CD14-positive monocyte (primary cell): ENCODE results near the gene SNX33. TPM values are rescaled to one million over a fixed set of nuclear protein-coding genes. Genes with fewer than 3 reads are reported as not detected.
A peak's percentile ranks its signal among the peaks of the same experiment; 100 is the strongest.

Experiments
- DNase-seq, 3 donors: peaks; one replicate each; pipeline ENCODE4 v3.0.0-alpha.2; 2011 to 2022
- H2AFZ ChIP-seq: 2 replicates; pipeline ENCODE4 v1.6.0; 2012; ENCODE audit warnings: mild to moderate bottlenecking, low read depth, low read length, inconsistent platforms; ENCODE audit not compliant: insufficient read depth, poor library complexity, severe bottlenecking
- H3K27ac ChIP-seq, 2 donors: 1 replicate in 1 of 2; 2 replicates in 1 of 2; pipeline ENCODE4 v1.5.1; 2012 to 2013; ENCODE audit warnings: low read length in 2 of 2, control low read depth in 1 of 2, inconsistent platforms in 1 of 2, low read depth in 1 of 2, mild to moderate bottlenecking in 1 of 2
- H3K27me3 ChIP-seq, 2 donors: one replicate each; pipeline versions ENCODE4 v1.6.0 to v1.6.1; 2011 to 2013; ENCODE audit warnings: low read length in 2 of 2; ENCODE audit not compliant: control insufficient read depth in 2 of 2, insufficient read depth in 2 of 2
- H3K36me3 ChIP-seq, 2 donors: replicated peaks in 1 of 2; 1 replicate in 1 of 2; 2 replicates in 1 of 2; pipeline versions ENCODE4 v1.5.1 to v1.6.1; 2012 to 2013; ENCODE audit warnings: low read length in 2 of 2, control low read depth in 1 of 2, inconsistent platforms in 1 of 2, mild to moderate bottlenecking in 1 of 2; ENCODE audit not compliant: insufficient read depth in 2 of 2, control insufficient read depth in 1 of 2
- H3K4me1 ChIP-seq, 2 donors: 1 replicate in 1 of 2; 2 replicates in 1 of 2; pipeline versions ENCODE4 v1.5.1 to v1.6.1; 2012 to 2013; ENCODE audit warnings: low read length in 2 of 2, control low read depth in 1 of 2, inconsistent platforms in 1 of 2, mild to moderate bottlenecking in 1 of 2, moderate library complexity in 1 of 2; ENCODE audit not compliant: insufficient read depth in 2 of 2, control insufficient read depth in 1 of 2
- H3K4me2 ChIP-seq: replicated peaks from 2 replicates; pipeline ENCODE3; 2012; ENCODE audit warnings: low read length, moderate library complexity, mild to moderate bottlenecking; ENCODE audit not compliant: poor library complexity, severe bottlenecking; ENCODE audit errors: extremely low read depth
- H3K4me3 ChIP-seq, 3 experiments: fragments of 200-600 bp in 1 of 3; sonication (generic) in 1 of 3; replicated peaks in 1 of 3; 1 replicate in 2 of 3; 2 replicates in 1 of 3; pipeline ENCODE4 v1.5.1; 2011 to 2013; ENCODE audit warnings: low read length in 3 of 3, mild to moderate bottlenecking in 3 of 3, control low read depth in 2 of 3, low read depth in 2 of 3, inconsistent platforms in 1 of 3, moderate library complexity in 1 of 3
- H3K79me2 ChIP-seq: 2 replicates; pipeline ENCODE4 v1.6.0; 2012; ENCODE audit warnings: mild to moderate bottlenecking, control low read depth, inconsistent platforms, low read length, moderate library complexity; ENCODE audit not compliant: insufficient read depth
- H3K9ac ChIP-seq: 2 replicates; pipeline ENCODE4 v1.6.0; 2017; ENCODE audit warnings: low read length, mild to moderate bottlenecking; ENCODE audit not compliant: insufficient read depth, poor library complexity, severe bottlenecking
- H3K9me3 ChIP-seq, 2 donors: replicated peaks in 1 of 2; 1 replicate in 1 of 2; 2 replicates in 1 of 2; pipeline versions ENCODE4 v1.5.1 to v1.6.1; 2012 to 2013; ENCODE audit warnings: low read length in 2 of 2, control low read depth in 1 of 2; ENCODE audit not compliant: control insufficient read depth in 1 of 2, insufficient read depth in 1 of 2
- H4K20me1 ChIP-seq: 2 replicates; pipeline ENCODE4 v1.6.0; 2012; ENCODE audit warnings: mild to moderate bottlenecking, low read length, control low read depth, moderate library complexity; ENCODE audit not compliant: insufficient read depth
- H3K27ac Mint-ChIP-seq, 7 donors: one replicate each; pipeline ENCODE4 v1.8.0; 2020; ENCODE audit warnings: mild to moderate bottlenecking in 7 of 7, mixed read lengths in 7 of 7, moderate library complexity in 6 of 7, inconsistent platforms in 2 of 7
- H3K27me3 Mint-ChIP-seq, 3 donors: one replicate each; pipeline ENCODE4 v1.8.0; 2021 to 2022; ENCODE audit warnings: low read depth in 3 of 3, mild to moderate bottlenecking in 3 of 3, mixed read lengths in 3 of 3, moderate library complexity in 3 of 3, inconsistent platforms in 1 of 3
- H3K36me3 Mint-ChIP-seq, 2 donors: one replicate each; pipeline ENCODE4 v1.8.0; 2020; ENCODE audit warnings: mixed read lengths in 2 of 2, inconsistent platforms in 1 of 2, mild to moderate bottlenecking in 1 of 2
- H3K4me1 Mint-ChIP-seq: one replicate; pipeline ENCODE4 v1.8.0; 2020; ENCODE audit warnings: mild to moderate bottlenecking, mixed read lengths
- H3K4me3 Mint-ChIP-seq, 2 donors: one replicate each; pipeline ENCODE4 v1.8.0; 2020; ENCODE audit warnings: mild to moderate bottlenecking in 2 of 2, mixed read lengths in 2 of 2, moderate library complexity in 1 of 2
- H3K9me3 Mint-ChIP-seq, 7 donors: one replicate each; pipeline ENCODE4 v1.8.0; 2020 to 2022; ENCODE audit warnings: mixed read lengths in 7 of 7, mild to moderate bottlenecking in 6 of 7, moderate library complexity in 6 of 7, inconsistent platforms in 2 of 7
- CTCF ChIP-seq: fragments of 200-600 bp; IDR thresholded peaks from one replicate; pipeline ENCODE4 v1.8.0; 2022; ENCODE audit warnings: antibody characterized with exemption, mild to moderate bottlenecking
- WGBS: methylation state at CpG from one replicate; pipeline ENCODE4 v1.1.5; 2013; ENCODE audit warnings: missing lambda C conversion rate; ENCODE audit not compliant: insufficient coverage; 5-methylcytosine and 5-hydroxymethylcytosine counted together
- intact Hi-C, 2 donors: fragments of 100-400 bp; cut with micrococcal nuclease; formaldehyde crosslinking; loops; one replicate each; pipeline versions ENCODE4 v1.15.0 to v1.15.1; 2023
- polyA plus RNA-seq, 3 donors: library from polyadenylated mRNA; depleted of rRNA in 1 of 3; unstranded in 2 of 3; stranded (reverse) in 1 of 3; fragments of 300-500 nt in 2 of 3; fragments of >200 nt in 1 of 3; fragmentation: Illumina TruSeq in 2 of 3; gene quantifications; 1 replicate in 2 of 3; 2 replicates in 1 of 3; pipeline ENCODE4 v1.2.3, GENCODE V29; 2012 to 2021

The SNX33 gene
- polyA plus RNA-seq, 3 donors: 2.4 to 4.8 (median 2.4) TPM

GRCh38 chr15:75639191-75639708 is 8.5 kb upstream of the SNX33 start:
- peaks cover 7 to 8% of the 10 kb centered on the region in 2 donors for H3K36me3 Mint-ChIP-seq
- peaks cover 2% of the 10 kb centered on the region in 3 donors for H3K27me3 Mint-ChIP-seq
- peaks cover 27% of the 10 kb centered on the region for H4K20me1 ChIP-seq
- no peak for TF ChIP-seq CTCF
- H3K4me2 ChIP-seq: peak overlapping the region; percentile 88
- no peaks in the 10 kb centered on the region for H3K27me3 ChIP-seq
- intact Hi-C loops: no loop called here
- peaks cover 30 to 38% of the 10 kb centered on the region in 2 donors for H3K4me1 ChIP-seq
- peaks cover 0 to 7% of the 10 kb centered on the region in 2 donors for H3K36me3 ChIP-seq
- H3K79me2 ChIP-seq: peaks cover 39% of the 10 kb centered on the region
- peak overlapping the region; percentile 77 to 83 (median 80) for H3K4me3 ChIP-seq
- peak overlapping the region; percentile 89 to 97 for H3K27ac ChIP-seq
- peaks cover 34% of the 10 kb centered on the region for H3K4me1 Mint-ChIP-seq
- H3K9me3 ChIP-seq: no peaks in the 10 kb centered on the region
- H2AFZ ChIP-seq: peak overlapping the region; percentile 88
- DNase-seq: peak in 2 of 3 donors; percentile 44 to 73
- WGBS: under 1% methylated on average over 16 of the region's 16 CpGs
- H3K9ac ChIP-seq: peak overlapping the region; percentile 91
- H3K9me3 Mint-ChIP-seq: no peaks in the 10 kb centered on the region
- H3K4me3 Mint-ChIP-seq: peak overlapping the region; percentile 87 to 91
- peak overlapping the region; percentile 91 to 97 (median 95) for H3K27ac Mint-ChIP-seq

- H3K9me3 Mint-ChIP-seq: no peaks in the 10 kb centered on the region
- under 1% methylated on average over 72 of the region's 83 CpGs for WGBS
- Histone ChIP-seq H3K27ac (peak within 1 kb of the TSS; percentile 89 to 97), H3K79me2 (peaks cover 39% of the 10 kb centered on the region), H3K9me3 (no peaks in the 10 kb centered on the region), H3K4me2 (peak within 1 kb of the TSS; percentile 88), H3K27me3 (no peaks in the 10 kb centered on the region), H4K20me1 (peaks cover 27% of the 10 kb centered on the region), H3K4me1 (peaks cover 30 to 38% of the 10 kb centered on the region in 2 donors), H3K36me3 (peaks cover 0 to 7% of the 10 kb centered on the region in 2 donors), H3K4me3 (peak within 1 kb of the TSS; percentile 77 to 83 (median 80)), H2AFZ (peak within 1 kb of the TSS; percentile 88), H3K9ac (peak within 1 kb of the TSS; percentile 91)
- peak within 1 kb of the TSS; percentile 91 to 97 (median 95) for H3K27ac Mint-ChIP-seq
- no peak for TF ChIP-seq CTCF
- H3K4me3 Mint-ChIP-seq: peak within 1 kb of the TSS; percentile 87 to 91
- H3K36me3 Mint-ChIP-seq: peaks cover 7 to 8% of the 10 kb centered on the region in 2 donors
- intact Hi-C loops: loop anchor here (5.0 kb wide), 2 partner anchors 183 to 188 kb away; partner anchors contain the start of gene SIN3A (in 1 of the 2)
- peaks cover 34% of the 10 kb centered on the region for H3K4me1 Mint-ChIP-seq
- H3K27me3 Mint-ChIP-seq: peaks cover 2 to 6% (median 6%) of the 10 kb centered on the region in 3 donors
- DNase-seq: peak; percentile 93 to 94 (median 94)
These were observed 7.8 kb upstream of the SNX33 start, which contains the start of gene IMP3 for GRCh38 chr15:75639709-75640482. Gene IMP3 (minus strand): TSS chr15:75640224. CDS start chr15:75640168, 56 bp downstream.
